LNCAP (cell line): ENCODE data around the gene CAB39L.

ENCODE experiments used
- TF ChIP-seq, protein P1 (sequence below): fragments of 450-650 bp; IDR thresholded peaks from 2 replicates; pipeline ENCODE4 v1.5.1; 2017; ENCODE audit warnings: mild to moderate bottlenecking

CAB39L gene

DNA sequence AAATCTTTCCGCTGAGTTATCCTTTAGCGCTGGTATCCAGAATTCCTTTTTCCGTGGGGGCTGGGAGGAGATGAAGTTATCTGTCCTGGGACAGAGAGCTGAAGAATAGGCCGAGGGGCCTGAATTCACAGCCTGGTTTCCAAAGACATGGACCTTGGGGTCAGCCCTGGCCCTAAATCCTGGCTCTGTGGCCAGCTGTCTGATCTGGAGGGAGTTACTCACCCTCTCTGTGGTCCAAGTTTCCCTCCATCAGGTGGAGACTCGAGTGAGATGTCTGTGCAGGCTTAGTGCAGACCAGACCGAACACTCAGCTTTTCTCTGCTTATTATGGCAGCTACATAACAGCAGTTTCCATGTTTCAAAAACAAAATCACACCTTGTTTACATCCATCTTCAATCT is 136.5 kb downstream of the CAB39L start:
- TF ChIP-seq, protein P1, sequence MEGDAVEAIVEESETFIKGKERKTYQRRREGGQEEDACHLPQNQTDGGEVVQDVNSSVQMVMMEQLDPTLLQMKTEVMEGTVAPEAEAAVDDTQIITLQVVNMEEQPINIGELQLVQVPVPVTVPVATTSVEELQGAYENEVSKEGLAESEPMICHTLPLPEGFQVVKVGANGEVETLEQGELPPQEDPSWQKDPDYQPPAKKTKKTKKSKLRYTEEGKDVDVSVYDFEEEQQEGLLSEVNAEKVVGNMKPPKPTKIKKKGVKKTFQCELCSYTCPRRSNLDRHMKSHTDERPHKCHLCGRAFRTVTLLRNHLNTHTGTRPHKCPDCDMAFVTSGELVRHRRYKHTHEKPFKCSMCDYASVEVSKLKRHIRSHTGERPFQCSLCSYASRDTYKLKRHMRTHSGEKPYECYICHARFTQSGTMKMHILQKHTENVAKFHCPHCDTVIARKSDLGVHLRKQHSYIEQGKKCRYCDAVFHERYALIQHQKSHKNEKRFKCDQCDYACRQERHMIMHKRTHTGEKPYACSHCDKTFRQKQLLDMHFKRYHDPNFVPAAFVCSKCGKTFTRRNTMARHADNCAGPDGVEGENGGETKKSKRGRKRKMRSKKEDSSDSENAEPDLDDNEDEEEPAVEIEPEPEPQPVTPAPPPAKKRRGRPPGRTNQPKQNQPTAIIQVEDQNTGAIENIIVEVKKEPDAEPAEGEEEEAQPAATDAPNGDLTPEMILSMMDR = no peak

DNA sequence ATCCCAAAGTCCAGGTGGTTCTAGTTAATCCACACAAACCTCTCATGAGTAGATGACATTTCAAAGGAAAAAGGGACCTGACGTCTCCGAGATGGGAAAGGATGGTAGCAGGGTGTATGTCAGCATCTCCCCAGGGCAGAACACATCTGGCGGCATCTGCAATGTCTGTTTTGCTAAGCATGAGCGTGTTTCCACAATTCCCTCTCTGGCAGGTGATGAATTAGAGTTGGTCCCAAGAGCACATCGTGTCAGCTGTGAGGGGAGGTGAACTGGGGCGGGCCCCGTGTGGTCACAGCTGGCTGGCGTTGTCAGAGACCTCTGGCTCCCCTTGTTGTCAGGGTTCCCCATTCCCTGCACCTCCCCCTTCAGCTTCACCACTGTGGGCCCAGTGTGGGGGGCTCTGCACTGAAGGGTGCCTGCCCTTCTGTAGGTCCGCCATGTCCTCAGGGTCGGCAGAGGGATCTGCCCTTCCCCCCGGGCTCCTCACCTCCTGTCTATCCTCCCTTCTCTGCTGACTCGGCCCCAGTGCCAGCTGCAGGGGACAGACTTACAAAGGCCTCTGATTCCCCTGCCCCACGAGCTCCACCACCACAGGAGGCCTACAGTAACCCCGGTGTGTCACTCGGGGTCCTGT is 138.0 kb downstream of the CAB39L start:
- TF ChIP-seq, protein P1 = no peak

DNA sequence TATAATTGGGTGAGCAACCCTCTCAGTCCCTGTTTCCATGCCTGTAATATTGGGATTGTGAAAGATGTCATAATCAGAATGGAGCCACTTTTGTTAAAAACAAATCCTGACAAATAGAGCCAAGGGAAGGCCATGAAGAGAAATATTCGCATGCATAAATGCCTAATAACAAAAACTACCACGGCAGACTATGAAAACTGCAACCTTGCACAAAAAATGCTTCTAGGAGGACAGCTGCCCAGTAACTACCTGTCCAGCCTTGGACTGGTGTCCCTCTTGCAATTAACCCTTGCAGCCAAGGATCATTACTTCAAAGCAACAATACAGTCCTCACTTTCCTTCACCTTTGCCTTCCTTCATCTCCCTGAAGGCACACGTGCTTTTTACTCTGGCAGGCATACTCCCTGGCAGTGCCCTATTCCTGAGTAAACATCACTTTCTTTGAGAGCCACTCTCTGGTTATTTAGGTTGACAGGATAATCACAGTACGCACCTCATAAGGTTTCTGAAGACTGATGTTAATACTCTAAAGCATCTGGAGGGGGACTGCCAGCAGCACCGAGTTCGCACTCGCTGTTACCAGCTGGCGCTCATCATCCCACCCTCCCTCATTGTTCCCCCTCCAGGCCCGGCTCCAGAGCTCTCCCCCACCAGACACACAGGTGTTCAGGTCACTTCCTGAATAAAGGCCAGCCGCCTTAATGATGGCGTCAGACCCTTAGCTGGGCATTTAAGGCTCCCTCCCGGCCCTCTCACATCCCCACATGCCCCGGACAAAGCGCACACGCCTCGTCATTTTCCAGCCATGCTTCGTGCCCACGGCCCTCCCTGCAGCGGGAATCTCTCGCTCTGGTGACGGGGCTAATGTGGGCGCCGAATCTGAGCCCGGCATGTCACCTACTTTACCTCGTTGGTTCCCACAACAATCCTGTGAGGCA is 138.8 kb downstream of the CAB39L start:
- TF ChIP-seq, protein P1 = no peak

DNA sequence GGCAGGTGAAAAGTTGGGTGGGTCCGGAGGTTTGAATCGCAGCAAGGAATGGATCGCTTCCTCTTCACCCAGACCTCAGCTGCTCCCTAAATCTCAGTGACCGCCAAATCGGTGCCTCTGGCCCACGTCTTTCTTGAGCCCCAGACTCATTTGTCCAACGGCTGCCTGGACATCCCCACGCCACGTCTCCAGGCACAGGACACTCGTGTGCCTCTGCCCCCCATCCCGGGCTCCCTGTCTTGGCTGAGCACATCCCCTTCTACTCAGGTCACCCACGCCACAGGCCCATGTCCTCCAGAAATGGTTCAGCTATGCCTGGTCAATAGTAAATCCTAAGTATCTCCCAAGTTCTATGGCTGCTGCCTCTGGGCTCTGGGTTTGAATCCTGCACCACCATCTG is 139.5 kb downstream of the CAB39L start:
- TF ChIP-seq, protein P1 = no peak

DNA sequence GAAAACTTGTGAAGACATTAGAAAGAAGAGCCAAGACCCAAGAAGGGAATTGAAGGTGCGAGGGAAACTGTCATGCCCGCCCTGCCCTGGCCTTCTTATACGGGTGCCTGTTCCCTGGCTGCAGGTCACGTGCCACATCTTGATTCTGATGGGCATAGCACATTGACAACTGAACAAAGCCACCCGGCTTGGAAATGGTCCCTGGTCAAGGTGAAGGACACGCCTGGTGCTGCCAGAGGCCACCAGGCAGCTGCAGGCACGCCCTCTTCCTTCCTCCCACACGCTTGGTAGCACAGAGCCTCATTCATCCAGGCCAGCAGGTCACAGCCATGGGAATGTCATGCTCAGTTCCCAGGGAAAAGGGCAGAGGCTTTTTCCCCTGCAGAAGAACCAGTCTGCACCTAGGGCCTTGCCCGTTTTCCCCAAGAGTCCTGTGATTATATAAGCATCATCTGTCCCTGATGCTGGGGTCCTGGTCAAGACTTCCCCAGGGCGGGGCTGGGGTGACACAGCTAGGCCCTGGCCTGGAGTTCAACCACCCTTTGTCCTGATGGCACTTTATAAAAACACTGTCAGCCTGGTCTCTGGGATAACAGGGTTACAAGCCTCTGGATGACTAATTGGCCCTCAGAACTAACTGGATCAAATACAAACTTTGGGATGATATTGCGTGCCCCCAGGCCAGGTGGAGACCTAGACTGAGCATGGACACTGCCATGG is 140.2 kb downstream of the CAB39L start:
- TF ChIP-seq, protein P1 = no peak

DNA sequence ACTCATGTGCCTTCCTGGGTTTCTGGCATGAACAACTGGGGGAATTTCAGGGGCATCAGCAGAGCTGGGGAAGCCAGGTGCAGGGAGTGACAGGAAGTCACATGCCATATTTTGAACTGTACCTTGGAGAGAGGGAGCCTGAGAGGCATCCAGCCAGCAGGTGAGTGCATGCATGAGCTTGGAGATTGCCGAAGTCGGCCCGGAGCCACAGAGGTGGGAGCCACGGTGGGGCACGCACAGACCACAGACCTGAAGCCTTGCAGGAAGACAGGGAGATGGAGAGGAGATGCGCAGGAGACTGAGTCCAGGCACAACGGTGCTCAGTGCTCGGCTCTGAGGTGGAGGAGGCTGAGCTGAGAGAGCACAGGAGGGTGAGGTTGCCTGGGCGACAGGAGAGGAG is 141.0 kb downstream of the CAB39L start:
- TF ChIP-seq, protein P1 = no peak

DNA sequence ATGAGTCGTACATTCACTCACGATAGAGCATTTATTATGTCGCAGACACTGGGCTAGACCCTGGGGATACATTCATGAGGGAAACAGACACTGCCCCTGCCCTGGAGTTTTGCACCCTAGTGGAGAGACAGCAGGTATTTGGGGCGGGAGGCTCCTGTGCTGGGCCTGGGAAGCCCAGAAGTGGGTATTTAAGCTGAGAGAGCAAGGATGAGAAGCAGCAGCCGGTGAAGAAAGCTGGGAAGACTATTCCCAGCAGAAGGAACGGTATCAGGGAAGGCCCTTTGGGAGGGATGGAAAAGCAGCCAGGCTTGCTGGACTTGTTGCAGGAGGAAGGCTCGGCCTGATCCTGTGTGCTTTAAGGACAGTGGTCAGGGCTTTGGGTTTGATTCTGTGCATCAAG is 141.6 kb downstream of the CAB39L start:
- TF ChIP-seq, protein P1 = no peak
